H9 (cell line): Measurements from ENCODE around the gene PPP2R3B. TPM values are rescaled to one million over a fixed set of nuclear protein-coding genes. Genes with fewer than 3 reads are reported as not detected.

Experiments used
- DNase-seq: peaks from one replicate; pipeline ENCODE4 v3.0.0-alpha.2; 2017
- H2AFZ ChIP-seq: one replicate; pipeline ENCODE4 v1.6.1; 2013; ENCODE audit warnings: mild to moderate bottlenecking, low read length, control low read depth, moderate library complexity
- H2AK5ac ChIP-seq: 2 replicates; pipeline ENCODE4 v1.6.1; 2013; ENCODE audit warnings: low read length, control low read depth, mixed read lengths; ENCODE audit not compliant: insufficient read length
- H2BK120ac ChIP-seq: one replicate; pipeline ENCODE4 v1.6.1; 2013; ENCODE audit warnings: low read depth, mild to moderate bottlenecking, low read length, control low read depth, inconsistent platforms; ENCODE audit not compliant: poor library complexity, severe bottlenecking
- H2BK12ac ChIP-seq: 2 replicates; pipeline ENCODE4 v1.6.1; 2013; ENCODE audit warnings: low read length, control low read depth, mixed read lengths, low read depth; ENCODE audit not compliant: insufficient read length
- H2BK15ac ChIP-seq: 2 replicates; pipeline ENCODE4 v1.6.1; 2013; ENCODE audit warnings: low read depth, low read length, control low read depth
- H2BK20ac ChIP-seq: one replicate; pipeline ENCODE4 v1.6.1; 2013; ENCODE audit warnings: low read depth, mild to moderate bottlenecking, low read length, control low read depth, inconsistent platforms; ENCODE audit not compliant: poor library complexity, severe bottlenecking
- H2BK5ac ChIP-seq: 2 replicates; pipeline ENCODE4 v1.6.1; 2013; ENCODE audit warnings: low read length, control low read depth, mixed read lengths; ENCODE audit not compliant: insufficient read length
- H3K14ac ChIP-seq: 2 replicates; pipeline ENCODE4 v1.6.1; 2013; ENCODE audit warnings: low read length, control low read depth; ENCODE audit not compliant: insufficient read depth
- H3K18ac ChIP-seq: 2 replicates; pipeline ENCODE4 v1.6.1; 2013; ENCODE audit warnings: low read depth, mild to moderate bottlenecking, mixed read lengths, low read length, control low read depth; ENCODE audit not compliant: insufficient read length
- H3K23ac ChIP-seq: 2 replicates; pipeline ENCODE4 v1.6.1; 2013; ENCODE audit warnings: low read length, control low read depth, mixed read lengths, low read depth; ENCODE audit not compliant: insufficient read length
- H3K23me2 ChIP-seq: 2 replicates; pipeline ENCODE4 v1.6.1; 2013; ENCODE audit warnings: low read depth, mild to moderate bottlenecking, mixed read lengths, low read length, control low read depth; ENCODE audit not compliant: insufficient read length, poor library complexity, severe bottlenecking
- H3K27ac ChIP-seq: 2 replicates; pipeline ENCODE4 v1.5.1; 2013; ENCODE audit warnings: low read length, control low read depth, mixed read lengths, low read depth; ENCODE audit not compliant: insufficient read length
- H3K27me3 ChIP-seq: 2 replicates; pipeline ENCODE4 v1.6.1; 2013; ENCODE audit warnings: low read length, control low read depth, inconsistent platforms; ENCODE audit not compliant: insufficient read depth
- H3K4ac ChIP-seq: 2 replicates; pipeline ENCODE4 v1.6.1; 2013; ENCODE audit warnings: low read depth, mild to moderate bottlenecking, control low read depth, inconsistent platforms, low read length, moderate library complexity
- H3K4me1 ChIP-seq: 2 replicates; pipeline ENCODE4 v1.6.1; 2013; ENCODE audit warnings: low read length, control low read depth, inconsistent platforms; ENCODE audit not compliant: insufficient read depth
- H3K4me2 ChIP-seq: 2 replicates; pipeline ENCODE4 v1.6.1; 2013; ENCODE audit warnings: low read length, control low read depth, mixed read lengths; ENCODE audit not compliant: insufficient read length, insufficient read depth
- H3K56ac ChIP-seq: 2 replicates; pipeline ENCODE4 v1.6.1; 2013; ENCODE audit warnings: low read depth, mild to moderate bottlenecking, mixed read lengths, low read length, control low read depth; ENCODE audit not compliant: insufficient read length
- H3K79me1 ChIP-seq: 2 replicates; pipeline ENCODE4 v1.6.1; 2013; ENCODE audit warnings: low read depth, mild to moderate bottlenecking, moderate library complexity, low read length, control low read depth, inconsistent platforms; ENCODE audit not compliant: insufficient read depth, poor library complexity, severe bottlenecking
- H3K79me2 ChIP-seq: 2 replicates; pipeline ENCODE4 v1.6.1; 2013; ENCODE audit warnings: low read length, control low read depth, inconsistent platforms; ENCODE audit not compliant: insufficient read depth
- H3K9ac ChIP-seq: 2 replicates; pipeline ENCODE4 v1.6.1; 2013; ENCODE audit warnings: low read length, control low read depth, mixed read lengths; ENCODE audit not compliant: insufficient read length; ENCODE audit errors: extremely low read depth
- H3K9me3 ChIP-seq: one replicate; pipeline ENCODE4 v1.6.1; 2013; ENCODE audit warnings: low read depth, low read length, inconsistent platforms; ENCODE audit not compliant: control insufficient read depth
- H3T11ph ChIP-seq: one replicate; pipeline ENCODE4 v1.6.1; 2013; ENCODE audit warnings: mild to moderate bottlenecking, low read length, control low read depth, inconsistent platforms
- H4K20me1 ChIP-seq: one replicate; pipeline ENCODE4 v1.6.1; 2013; ENCODE audit not compliant: control insufficient read depth, insufficient read length, insufficient read depth
- H4K5ac ChIP-seq: 2 replicates; pipeline ENCODE4 v1.6.1; 2013; ENCODE audit warnings: low read depth, mild to moderate bottlenecking, mixed read lengths, low read length, control low read depth; ENCODE audit not compliant: insufficient read length
- H4K8ac ChIP-seq: replicated peaks from 2 replicates; pipeline ENCODE4 v1.6.1; 2013; ENCODE audit warnings: low read length, control low read depth, mixed read lengths, low read depth; ENCODE audit not compliant: insufficient read length
- H4K91ac ChIP-seq: 2 replicates; pipeline ENCODE4 v1.6.1; 2013; ENCODE audit warnings: low read depth, mild to moderate bottlenecking, moderate library complexity, mixed read lengths, low read length, control low read depth; ENCODE audit not compliant: insufficient read length
- H3K27ac Mint-ChIP-seq, 3 experiments: 2 replicates in 2 of 3; 3 replicates in 1 of 3; pipeline ENCODE4 v1.8.0; 2020 to 2021; ENCODE audit warnings: mixed read lengths in 3 of 3, mild to moderate bottlenecking in 1 of 3, moderate library complexity in 1 of 3
- H3K27me3 Mint-ChIP-seq: 2 replicates; pipeline ENCODE4 v1.8.0; 2021; ENCODE audit warnings: low read depth, mild to moderate bottlenecking, moderate library complexity, mixed read lengths
- H3K36me3 Mint-ChIP-seq, 3 experiments: 2 replicates in 2 of 3; 3 replicates in 1 of 3; pipeline ENCODE4 v1.8.0; 2020 to 2021; ENCODE audit warnings: low read depth in 3 of 3, mixed read lengths in 3 of 3; ENCODE audit not compliant: insufficient read depth in 1 of 3
- H3K4me1 Mint-ChIP-seq, 2 experiments: 2 replicates each; pipeline ENCODE4 v1.8.0; 2020; ENCODE audit warnings: mixed read lengths in 2 of 2
- H3K4me3 Mint-ChIP-seq, 2 experiments: 2 replicates in 1 of 2; 3 replicates in 1 of 2; pipeline ENCODE4 v1.8.0; 2020 to 2021; ENCODE audit warnings: mild to moderate bottlenecking in 2 of 2, mixed read lengths in 2 of 2, moderate library complexity in 1 of 2
- H3K9me3 Mint-ChIP-seq, 2 experiments: 2 replicates in 1 of 2; 3 replicates in 1 of 2; pipeline ENCODE4 v1.8.0; 2020; ENCODE audit warnings: mild to moderate bottlenecking in 2 of 2, mixed read lengths in 2 of 2, moderate library complexity in 1 of 2
- CTCF ChIP-seq: fragments of 200-600 bp; sonication (generic); conservative IDR thresholded peaks from 3 replicates; pipeline ENCODE4 v1.8.0; 2021; ENCODE audit warnings: antibody characterized with exemption, mild to moderate bottlenecking
- WGBS: extraction: QIAGEN DNeasy Blood & Tissue Kit; methylation state at CpG from one replicate; pipeline ENCODE4 v1.1.7; 2013; ENCODE audit warnings: missing lambda C conversion rate, low lambda C conversion rate, mixed read lengths; ENCODE audit not compliant: insufficient read length; ENCODE audit errors: extremely low coverage; 5-methylcytosine and 5-hydroxymethylcytosine counted together
- total RNA-seq: library from RNA; stranded (reverse); gene quantifications from 2 replicates; pipeline ENCODE4 v1.2.1, GENCODE V29; 2021

PPP2R3B gene
- total RNA-seq, 1 experiment from 2014 or later: 72.1 TPM

GRCh38 chrX:338836-339400 is 47.8 kb downstream of the PPP2R3B start:
- Mint-ChIP-seq H3K4me3 (no peak overlapping the region), H3K9me3 (peaks cover 3% of the 10 kb centered on the region in 2 experiments; a peak in 3 of 5 replicates), H3K27me3 (no peaks in the 10 kb centered on the region), H3K36me3 (peaks cover 32 to 52% (median 45%) of the 10 kb centered on the region in 3 experiments), H3K27ac (no peak overlapping the region), H3K4me1 (peaks cover 0 to 2% of the 10 kb centered on the region in 2 experiments; a peak in 1 of 4 replicates)
- H3K9ac ChIP-seq: no peak overlapping the region
- no peak for DNase-seq
- H2BK120ac ChIP-seq: no peak overlapping the region
- H4K91ac ChIP-seq: no peak overlapping the region
- H3K14ac ChIP-seq: no peak overlapping the region
- H2BK12ac ChIP-seq: no peak overlapping the region
- no peak overlapping the region for H3K27ac ChIP-seq
- H4K8ac ChIP-seq: no peak overlapping the region
- H2BK20ac ChIP-seq: no peak overlapping the region
- no CpG with 5 or more reads among the region's 44 CpGs for WGBS
- no peaks in the 10 kb centered on the region for H3K79me1 ChIP-seq
- no peak overlapping the region for H3K18ac ChIP-seq
- H3K56ac ChIP-seq: no peak overlapping the region
- H4K5ac ChIP-seq: no peak overlapping the region
- H3K79me2 ChIP-seq: no peaks in the 10 kb centered on the region
- peak; percentile 42; the same call in 2 of the 3 replicates for TF ChIP-seq CTCF
- no peaks in the 10 kb centered on the region for H4K20me1 ChIP-seq
- H2AFZ ChIP-seq: no peak overlapping the region
- H3K23ac ChIP-seq: no peak overlapping the region
- H3K4me1 ChIP-seq: no peaks in the 10 kb centered on the region
- no peak overlapping the region for H2BK15ac ChIP-seq
- no peak overlapping the region for H3T11ph ChIP-seq
- H3K4me2 ChIP-seq: no peak overlapping the region
- H3K4ac ChIP-seq: no peak overlapping the region
- H3K9me3 ChIP-seq: no peaks in the 10 kb centered on the region
- no peak overlapping the region for H2AK5ac ChIP-seq
- no peaks in the 10 kb centered on the region for H3K27me3 ChIP-seq
- no peak overlapping the region for H2BK5ac ChIP-seq
- H3K23me2 ChIP-seq: no peaks in the 10 kb centered on the region
